Measurements from ENCODE around the gene PTER. TPM values are rescaled to one million over a fixed set of nuclear protein-coding genes. Genes with fewer than 3 reads are reported as not detected.

The PTER gene
- polyA plus RNA-seq, 1 donor = 21.6 TPM

DNA sequence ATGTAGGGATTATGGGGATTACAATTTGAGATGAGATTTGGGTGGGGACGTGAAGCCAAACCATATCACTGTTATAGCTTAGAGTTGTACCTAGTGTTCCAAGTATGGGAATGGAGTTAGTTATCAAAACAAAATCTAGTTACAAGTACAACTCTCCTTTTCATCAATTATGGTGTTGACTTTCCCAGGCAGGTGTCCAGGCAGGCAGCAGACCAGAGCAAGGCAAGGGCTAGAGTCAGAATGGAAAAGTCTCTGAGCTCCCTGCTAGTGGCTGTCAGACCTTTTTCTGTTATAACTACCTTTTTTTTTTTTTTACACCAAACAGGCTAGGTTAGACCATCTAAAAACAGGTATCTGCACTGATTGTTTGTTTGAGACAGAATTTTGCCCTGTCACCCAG, 29.2 kb downstream of the PTER start:
- no peak for DNase-seq

DNA sequence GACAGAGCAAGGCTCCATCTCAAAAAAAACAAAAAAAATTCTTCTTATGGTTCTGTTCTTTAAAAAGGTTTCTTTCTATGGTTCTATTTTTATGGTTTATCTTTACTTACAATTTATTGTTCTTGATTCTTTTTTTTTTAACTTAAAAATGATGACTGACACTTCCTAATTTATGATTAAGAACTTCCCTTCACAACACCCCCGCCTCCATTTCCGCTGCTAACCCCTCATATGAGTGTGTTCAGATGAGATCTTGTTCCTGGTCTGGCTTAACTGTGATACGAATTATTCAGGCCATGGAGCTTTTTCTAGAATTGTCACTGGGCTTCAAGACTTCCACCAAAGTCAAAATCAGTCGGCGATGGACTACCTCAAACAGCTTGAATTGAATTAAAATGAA, 33.9 kb downstream of the PTER start:
- DNase-seq = no peak

DNA sequence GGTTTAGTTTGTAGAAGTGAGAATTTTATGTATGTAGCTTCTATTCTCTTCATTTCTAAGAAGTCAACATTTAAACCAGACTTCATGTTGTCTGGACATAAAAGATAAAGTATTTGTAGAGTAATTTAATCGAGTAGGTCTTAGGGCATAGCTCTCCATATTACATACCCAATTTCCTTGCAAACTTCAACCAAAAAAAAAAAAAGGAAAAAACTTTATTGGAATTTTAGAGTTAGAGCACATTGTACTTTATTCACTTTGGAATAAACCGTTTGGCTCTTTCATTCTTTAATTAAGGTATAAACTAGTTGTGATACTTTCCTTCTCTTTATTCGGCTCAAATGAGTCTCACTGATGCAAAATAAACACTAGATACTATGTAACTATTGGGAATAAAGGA, 36.0 kb downstream of the PTER start:
- no peak for DNase-seq

DNA sequence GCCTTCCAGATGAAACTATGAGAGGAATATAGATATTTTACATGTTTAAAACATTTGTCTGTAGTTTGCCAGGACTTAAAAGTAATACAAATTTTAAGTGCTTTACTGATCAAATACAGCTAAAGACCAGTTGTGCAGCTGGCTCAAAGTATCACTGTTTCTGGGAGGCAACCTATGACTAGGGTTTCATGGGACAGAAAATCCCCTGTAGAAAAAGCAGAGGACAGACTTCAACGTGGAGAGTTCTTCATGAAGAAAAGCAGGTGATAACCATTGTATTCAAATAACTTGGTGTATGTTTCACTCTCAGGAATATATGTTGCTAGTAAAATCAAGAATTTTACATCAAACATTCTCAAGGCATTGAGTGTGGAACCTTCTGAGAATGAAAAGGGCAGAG, 40.9 kb downstream of the PTER start:
- no peak for DNase-seq

DNA sequence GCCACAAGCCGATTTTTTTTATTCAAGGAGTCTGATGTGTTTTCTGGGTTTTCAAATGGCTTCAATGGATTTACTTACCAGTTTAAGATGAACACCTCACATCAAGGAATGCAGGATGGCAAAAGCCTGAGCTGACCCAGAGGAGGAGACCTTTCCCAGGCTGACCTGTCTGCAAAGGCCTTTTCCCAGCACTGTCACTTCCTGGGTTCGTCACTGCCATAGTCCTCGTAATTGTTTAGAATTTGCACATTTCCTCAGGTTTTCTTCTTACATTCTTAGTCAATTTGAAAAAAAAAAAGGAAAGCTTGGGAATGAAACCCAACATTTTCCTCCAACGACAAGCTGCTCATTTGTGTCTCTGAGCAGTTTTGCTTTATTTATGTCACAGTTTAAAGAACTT, 42.0 kb downstream of the PTER start:
- no peak for DNase-seq

DNA sequence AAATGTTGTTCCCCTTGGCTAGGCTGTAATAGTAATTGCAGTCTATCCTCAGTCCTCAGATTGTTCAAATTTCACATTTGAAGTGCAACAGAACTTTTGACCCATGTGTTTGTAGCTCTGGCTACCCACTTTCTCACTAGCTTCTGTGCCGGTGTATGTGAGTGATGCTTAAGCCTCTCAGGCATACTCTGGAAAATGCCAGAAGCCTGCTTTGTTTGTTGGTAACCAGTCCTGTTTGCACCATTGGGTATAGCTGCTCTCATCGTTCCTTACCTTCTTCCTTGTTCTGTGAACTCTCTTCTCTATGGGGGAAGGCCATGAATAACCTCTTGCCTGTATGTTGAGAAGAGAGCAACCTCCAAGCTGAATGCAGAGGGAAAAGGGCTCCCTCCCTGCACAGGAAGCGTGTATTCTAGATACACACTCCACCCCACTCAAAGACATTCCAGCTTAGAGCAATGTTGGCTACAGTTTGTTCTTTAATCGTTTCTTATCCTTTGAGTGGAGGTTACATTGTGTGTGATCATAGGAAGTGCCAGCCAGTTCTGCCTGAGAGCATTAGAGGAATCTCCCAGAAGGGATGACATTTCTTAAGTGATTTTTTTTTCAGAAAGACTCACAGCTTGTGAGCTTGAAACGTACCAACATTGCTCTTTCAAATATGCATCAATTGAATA, 44.4 kb downstream of the PTER start:
- peak; percentile 17 for DNase-seq

DNA sequence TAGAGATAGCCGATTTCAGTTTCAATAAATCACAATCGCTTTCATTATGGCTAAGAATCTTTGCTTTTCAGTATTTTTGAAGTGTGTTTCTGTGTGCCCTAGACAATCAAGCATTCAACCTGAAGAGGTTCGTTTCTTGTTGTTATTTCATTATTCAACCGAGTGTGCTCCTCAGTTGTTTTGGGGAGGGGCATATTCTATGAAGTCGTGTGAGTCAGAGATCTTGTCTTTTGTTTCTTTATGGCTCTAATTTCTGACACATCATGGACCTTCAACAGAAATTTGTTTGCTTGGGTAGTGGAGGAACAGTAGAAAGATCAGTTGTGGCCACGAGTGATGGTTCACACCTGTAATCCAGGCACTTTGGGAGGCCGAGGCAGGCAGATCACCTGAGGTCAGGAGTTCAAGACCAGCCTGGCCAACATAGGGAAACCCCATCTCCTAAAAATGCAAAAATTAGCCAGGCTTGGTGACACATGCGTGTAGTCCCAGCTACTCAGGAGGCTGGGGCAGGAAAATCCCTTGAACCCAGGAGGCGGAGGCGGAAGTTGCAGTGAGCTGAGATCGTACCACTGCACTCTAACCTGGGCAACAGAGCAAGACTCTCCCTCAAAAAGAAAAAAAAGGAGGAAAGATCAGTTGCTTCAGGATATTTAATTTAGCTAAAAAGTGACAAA, 46.6 kb downstream of the PTER start:
- no peak for DNase-seq

DNA sequence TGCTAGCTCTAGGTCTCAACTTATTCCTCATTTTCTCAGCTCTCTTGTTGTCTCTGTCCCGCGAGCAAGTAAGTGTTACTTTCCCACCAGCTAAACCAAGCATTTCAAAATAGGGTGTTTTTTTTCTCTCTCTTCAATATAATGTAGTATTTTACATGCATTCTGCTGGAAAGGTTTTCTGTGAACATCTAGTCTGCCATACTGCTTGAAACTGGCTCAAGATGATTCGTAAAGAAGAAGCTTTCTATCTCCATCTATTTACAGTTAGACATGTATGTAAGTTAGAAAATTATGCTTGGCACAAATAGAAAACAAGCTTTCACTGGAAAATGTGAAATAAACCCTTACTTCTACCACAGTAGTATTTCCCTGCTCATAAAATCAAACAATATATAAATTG, 53.7 kb downstream of the PTER start:
- no peak for DNase-seq

DNA sequence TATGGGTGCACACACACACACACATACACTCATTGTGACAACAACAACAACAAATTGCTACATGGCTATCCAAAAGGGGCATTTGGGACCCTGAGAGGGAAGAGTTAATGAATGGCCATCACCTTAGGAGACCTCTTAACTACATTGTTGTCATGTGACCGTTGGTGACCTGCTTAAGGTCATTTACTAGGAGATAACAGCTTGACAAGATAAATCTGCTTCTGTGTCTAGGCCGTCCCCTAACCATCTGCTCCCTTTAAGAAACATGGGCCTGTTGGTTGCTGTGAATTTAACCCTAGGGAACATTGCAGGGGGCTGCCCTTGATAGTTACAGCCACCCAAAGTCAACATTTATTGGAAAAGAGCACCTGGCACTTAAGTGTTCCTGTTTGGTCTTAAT, 55.1 kb downstream of the PTER start:
- no peak for DNase-seq

DNA sequence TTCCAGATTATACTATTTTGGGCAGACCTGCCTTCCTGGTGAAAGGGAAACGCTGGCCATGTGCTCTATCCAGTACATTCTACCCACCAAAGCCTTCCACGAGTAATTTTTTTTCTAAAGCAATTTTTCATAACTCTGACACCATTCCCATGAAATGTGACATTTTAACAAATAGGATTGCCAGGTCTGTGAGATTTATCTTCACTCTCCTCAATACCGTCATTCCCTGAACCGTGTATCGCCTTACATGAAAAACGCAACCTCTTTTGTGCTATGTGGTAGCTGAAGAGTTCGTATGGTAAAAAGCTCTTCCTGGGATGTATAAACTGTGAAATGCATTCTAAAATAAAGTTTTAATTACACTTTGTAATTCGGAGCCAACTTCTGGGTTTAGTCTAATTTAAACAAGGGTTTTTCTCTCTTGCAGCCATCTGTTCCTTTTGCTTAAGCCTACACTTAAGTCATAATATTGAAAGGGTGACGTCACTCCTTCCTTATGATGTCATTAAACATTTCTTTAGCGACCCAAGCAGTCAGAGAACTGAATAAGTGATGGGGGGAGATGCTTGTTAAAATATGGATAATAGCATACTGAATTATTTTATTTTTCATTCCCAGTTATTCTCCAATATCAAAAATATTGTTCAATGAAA, 57.2 kb downstream of the PTER start:
- DNase-seq = no peak

DNA sequence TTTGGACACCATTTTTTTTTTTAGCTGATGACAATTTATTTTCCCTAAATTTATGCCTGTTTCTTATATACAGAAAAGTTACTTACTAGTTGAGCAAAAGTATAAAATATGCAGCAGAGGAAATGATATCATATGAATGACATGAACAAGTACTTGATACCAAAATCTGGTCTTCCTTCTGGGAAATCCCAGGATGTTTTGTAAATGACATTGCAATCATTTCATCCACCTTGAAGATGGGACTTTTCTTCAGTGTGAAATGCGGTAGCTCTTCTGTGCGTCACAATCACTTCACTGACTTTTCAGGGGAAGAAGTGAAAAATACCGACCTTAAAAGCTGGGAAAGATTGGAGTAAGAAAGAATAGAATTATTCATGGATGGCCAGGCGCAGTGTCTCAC, 61.1 kb downstream of the PTER start:
- DNase-seq = no peak

DNA sequence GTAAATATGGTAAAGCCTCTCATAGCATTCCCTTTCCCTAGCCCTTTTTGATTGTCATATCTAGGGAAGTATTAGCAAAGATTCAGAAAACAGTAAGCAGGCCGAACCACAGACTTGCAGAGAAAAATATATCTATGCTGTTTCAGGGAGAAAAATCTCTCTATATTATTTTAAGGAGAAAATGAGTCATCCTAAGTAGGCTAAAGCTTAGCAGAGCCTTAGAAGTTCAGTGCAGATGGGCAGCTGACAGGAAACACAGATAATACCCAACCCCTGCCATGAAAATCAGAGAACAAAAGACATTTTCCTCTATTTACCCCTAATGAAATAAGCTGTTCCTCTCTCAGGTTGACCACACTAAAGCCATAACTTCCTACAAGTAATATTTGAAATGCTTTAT, 68.4 kb downstream of the PTER start:
- no peak for DNase-seq

DNA sequence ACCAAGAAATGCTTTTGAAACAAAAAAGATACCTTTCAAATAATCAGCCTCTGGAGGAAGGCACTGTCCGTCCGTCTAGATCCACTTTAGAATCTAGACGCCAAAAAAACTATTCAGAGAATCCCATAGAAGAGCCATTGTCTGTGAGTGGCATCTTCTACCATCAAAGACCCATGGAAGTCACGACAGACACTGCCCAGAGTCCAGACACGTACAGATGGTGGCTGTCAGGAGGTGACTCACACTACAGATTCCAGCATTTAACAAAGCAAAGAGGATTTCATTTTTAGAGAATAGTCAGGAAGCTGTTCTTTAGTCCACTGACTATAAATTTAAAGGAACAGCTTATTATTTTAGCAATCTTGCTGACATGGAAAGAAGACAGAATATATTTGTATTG, 73.2 kb downstream of the PTER start:
- no peak for DNase-seq

DNA sequence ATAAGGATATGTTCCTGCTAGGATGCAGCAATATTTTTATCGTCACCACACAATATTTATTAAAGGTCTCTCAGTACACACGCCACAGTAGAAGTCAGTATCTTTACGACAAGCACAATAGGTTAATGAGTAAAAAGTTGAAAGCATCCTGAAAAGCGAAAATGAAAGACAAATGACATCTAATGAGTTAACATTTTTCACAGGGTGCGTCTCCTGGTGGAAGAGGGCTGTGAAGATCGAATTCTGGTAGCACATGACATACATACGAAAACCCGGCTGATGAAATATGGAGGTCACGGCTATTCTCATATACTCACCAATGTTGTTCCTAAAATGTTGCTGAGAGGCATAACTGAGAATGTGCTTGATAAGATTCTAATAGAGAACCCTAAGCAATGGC, 74.0 kb downstream of the PTER start:
- DNase-seq = no peak

DNA sequence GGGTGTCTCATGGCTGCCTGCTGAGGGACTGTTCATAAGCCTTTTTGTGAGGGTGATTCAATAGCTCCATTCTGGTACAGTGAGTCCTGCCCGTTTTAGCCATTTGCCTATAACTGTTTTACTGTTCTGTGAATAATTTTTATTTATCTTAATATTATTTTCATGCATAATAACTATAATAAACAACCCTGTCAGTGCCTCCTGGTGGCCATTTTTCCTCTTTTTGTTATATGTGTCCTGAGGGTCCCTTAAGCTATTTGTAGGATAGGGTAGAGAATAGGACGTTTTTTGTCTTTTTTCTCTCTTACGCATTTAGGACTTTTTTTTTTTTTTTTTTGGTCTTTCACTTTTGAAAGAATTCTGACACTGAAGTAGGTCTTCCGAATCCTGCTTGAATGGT, 82.0 kb downstream of the PTER start:
- DNase-seq = no peak

DNA sequence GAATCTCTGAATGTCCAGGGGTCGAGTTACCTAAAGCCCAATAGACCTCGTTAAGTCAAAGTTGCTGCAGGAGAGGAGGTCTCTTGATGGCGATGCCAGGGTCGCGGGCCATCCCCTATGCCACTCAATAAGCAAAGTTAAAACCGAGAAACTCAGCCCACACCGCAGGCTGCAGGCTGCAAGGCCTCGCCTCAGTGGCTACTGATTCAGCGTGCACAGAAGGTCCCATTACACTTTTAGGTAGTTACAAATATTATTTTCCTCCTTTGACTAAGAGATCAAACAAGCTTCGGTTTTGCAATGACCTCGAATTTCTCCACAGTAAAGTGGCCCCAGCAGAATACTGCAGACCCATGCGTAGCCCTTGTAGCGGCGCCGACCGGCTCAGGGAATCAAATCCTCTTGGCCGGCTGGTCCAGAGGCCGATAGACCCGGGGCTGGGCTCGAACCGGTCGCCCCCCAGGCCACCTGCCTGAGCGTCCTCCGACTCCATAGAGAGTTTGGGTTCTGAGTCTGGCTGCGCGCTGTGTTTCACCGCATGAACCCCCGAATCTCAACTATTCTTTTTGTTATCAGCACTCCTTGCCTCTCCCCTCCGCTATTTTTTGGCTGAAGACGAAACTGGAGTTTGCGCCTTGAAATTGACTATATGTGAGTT, 82.6 kb downstream of the PTER start:
- DNase-seq = no peak

DNA sequence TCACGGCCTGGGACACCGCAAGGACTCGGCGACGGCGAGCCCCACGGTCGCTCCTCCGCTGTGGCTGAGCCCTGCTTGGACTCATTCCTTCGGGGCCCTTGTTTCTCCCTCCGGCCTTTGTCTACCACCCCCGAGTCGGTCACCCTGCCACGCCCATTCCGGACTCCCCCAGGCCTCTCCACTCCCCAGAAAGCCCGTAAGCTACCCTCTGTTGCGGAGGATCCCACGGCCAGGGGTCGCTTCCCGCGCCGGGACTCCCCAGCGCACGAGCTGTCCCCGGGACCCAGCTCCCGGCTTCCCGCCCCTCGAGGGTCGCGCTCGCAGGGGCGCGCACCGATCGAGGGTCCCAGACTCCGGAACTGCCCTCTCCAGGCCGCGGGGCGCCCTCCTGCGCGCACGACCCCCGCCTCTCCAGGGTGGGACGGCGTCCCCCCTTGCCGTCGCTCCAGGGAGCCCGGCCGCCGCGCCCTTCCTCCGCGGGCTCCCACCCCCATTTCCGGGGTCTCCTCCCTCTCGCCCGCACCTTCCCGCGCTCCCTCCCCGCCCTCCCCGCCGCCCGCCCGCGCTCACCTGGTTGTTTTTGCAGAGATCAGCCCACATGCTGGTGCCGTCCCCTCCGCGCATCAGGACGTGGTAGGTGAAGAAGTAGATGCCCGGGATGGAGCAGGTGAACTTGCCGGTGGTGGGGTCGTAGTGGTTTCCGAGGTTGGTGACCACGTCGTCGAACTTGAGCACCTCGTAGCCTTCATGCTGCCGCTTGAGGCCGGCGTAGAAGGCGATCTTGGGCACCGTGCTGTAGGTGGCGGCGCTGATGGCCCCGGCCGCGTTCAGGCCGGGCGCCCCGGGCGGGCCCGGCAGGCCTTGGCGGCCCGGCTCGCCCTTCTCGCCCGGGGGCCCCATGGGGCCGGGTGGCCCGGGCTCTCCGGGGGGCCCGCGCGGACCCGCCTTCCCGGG, 83.4 kb downstream of the PTER start:
- DNase-seq = no peak

DNA sequence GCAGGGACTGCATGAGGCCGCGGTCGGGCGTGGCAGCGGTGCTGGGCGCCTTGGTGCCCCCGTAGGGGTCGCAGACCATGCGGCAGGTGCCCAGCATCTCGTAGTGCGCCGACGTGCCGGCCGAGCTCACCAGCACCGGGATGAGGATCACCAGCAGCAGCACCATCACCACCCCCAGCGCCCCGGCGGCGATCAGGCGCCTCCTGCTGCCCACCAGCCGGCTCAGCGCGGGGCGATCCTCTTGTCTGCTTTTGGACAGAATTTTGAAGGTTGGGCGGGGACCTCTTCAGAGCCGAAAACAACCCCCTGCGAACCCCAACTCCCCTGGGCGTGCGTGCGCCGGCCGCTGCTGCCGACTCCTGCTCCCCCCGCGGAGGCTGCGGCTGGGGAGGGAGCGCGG, 84.1 kb downstream of the PTER start:
- DNase-seq = no peak

DNA sequence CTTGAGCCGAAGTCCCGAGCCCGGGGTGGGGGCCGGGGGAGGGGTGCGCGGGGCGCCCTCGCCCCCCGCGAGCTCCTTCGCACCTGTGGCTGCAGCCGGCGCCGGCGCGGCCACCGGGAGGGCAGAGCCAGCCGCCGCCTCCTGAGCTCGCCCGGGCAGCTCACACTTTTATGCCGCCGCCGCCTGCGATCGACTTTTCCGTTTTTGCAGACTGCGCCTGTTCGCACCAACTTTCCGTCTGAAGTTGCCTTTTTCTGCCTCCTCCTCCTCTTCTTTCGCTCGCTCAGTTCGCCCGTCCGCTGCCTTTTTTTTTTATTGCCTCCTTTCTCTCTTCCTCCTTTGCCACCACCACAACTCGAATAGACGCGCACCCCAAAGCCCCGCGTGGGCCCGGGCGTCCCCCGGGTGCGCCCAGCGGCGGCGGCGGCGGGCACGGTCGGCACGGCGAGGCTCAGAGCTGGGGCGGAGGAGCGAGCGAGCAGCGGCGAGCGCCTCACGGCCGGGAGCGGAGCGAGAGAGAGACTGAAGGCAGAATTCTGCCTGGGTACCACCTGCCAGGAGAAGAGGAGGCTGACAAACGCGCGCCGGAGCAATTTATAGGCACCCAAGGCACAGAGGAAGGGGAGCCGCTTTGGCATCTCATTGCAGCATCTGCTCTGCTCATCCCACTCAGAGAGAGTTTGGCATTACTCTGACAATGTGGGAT, 84.7 kb downstream of the PTER start, which contains the start of gene C1QL3:
Gene C1QL3, minus strand, starts transcription at position 569 of the 706 bp plus-strand sequence. CDS start 814 bp downstream, outside the sequence.
- no peak for DNase-seq

DNA sequence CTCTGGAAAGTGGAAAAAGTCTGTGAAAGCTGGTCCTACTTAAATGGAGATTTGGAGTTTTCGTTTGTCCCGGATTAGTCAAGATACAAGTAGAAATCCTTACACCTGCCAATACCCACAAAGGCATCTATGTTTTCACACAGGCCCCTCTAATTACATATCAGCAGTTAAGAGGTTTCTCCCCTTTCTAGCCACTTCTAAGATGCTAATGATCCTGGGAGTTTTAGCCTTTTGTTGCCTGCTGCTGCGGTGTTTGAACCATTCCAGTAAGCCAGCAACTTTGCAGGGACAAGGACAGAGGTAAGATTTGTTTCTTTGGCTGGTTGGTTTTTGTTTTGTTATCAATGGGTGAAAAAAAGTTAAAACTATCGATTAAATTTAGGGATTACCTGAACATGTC, 90.6 kb downstream of the PTER start:
- no peak for DNase-seq

DNA sequence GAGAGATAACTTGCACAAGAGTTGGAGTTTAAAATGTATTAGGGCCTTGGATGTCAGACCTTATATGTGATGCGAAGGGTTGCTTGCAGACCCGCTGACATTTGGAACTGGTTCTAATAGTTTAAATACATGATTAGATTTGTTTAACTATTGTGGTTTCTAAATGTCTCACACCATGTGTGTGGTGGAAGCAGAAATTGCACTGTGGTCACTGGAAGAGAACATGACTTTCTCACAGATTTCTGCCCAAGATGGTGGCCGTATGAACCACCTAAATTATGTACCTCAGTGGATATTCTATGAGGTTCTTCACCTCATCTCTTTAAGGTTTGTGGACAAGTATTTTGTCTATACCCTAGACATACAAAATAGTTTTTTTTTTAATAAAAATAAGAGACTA, 93.0 kb downstream of the PTER start:
- no peak for DNase-seq

All from left kidney (tissue), 2 donors.